ENCODE measurements around the gene SLC10A3.

Gene SLC10A3

GRCh38 chrX:154437971-154438893 lies 52.2 kb downstream of the SLC10A3 start:
- DNase-seq: no peak

Data from activated CD4-positive, alpha-beta T cell treated with anti-CD3 and anti-CD28 coated beads, Interleukin-2, Interleukin-6, amounts not matched to agents 100 ng/mL and 50 ng/mL, durations not matched to agents 16 hours and 8 hours (primary cell).